Measurements from ENCODE around the gene ALAS2. TPM values are rescaled to one million over a fixed set of nuclear protein-coding genes. Genes with fewer than 3 reads are reported as not detected.

The ALAS2 gene
- total and polyA plus RNA-seq, 2 of the 8 experiments (the other 6 are each of a cell fraction or from before 2014, with no cell fraction given): 0.27 to 0.32 TPM

DNA sequence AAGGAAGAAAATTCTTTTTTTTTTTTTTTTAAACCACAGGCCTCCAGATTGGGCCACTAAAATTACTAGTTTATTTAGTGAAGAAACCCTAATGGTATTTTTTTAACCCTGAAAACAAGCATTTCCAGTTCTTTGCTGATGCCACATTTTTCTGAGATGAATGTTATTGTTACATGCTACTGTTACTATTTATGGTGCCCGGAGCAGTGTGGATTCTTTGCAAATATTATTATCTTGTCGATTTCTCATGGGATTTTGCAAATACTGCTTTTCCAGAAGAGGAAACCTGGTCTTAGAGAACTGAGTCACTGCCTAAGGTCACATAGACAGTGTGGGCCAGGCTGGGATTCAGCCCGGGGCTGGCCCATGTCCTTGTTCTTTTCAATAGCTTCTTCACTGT is 8.7 kb upstream of the ALAS2 start:
- Histone ChIP-seq H3K27me3 (replicated peaks in 1 of 4; ENCODE audit: control insufficient read depth in 3 of 4, extremely low read depth in 1 of 4, insufficient read depth in 3 of 4, low read length in 3 of 4) (no peaks in the 10 kb centered on the region), H4K91ac (replicated peaks; ENCODE audit: insufficient read length, low read length) (no peak overlapping the region), H2BK12ac (ENCODE audit: low read depth, low read length) (no peak overlapping the region), H3K4ac (replicated peaks; ENCODE audit: insufficient read length, low read depth, low read length) (no peak overlapping the region), H3K9ac (replicated peaks in 1 of 4; ENCODE audit: extremely low read depth in 1 of 4, low read depth in 3 of 4, low read length in 3 of 4) (no peak overlapping the region), H2BK120ac (replicated peaks; ENCODE audit: low read depth, low read length) (no peak overlapping the region), H2AFZ (ENCODE audit: low read length) (no peak overlapping the region), H4K8ac (ENCODE audit: extremely low read depth, insufficient read depth, low read length) (no peak overlapping the region), H3K56ac (replicated peaks; ENCODE audit: insufficient read length, low read depth, low read length) (no peak overlapping the region), H4K5ac (ENCODE audit: insufficient read length, low read depth, low read length) (no peak overlapping the region), H2BK5ac (ENCODE audit: low read depth, low read length) (no peak overlapping the region), H2AK5ac (ENCODE audit: low read depth, low read length) (no peak overlapping the region), H3K18ac (ENCODE audit: extremely low read depth, low read length) (no peak overlapping the region), H2BK15ac (ENCODE audit: low read length) (no peak overlapping the region), H3K27ac (ENCODE audit: low read depth, low read length) (no peak overlapping the region), H3K4me1 (replicated peaks in 1 of 4; ENCODE audit: control insufficient read depth in 3 of 4, insufficient read depth in 4 of 4, low read length in 3 of 4) (no peaks in the 10 kb centered on the region), H3K23ac (ENCODE audit: insufficient read length) (no peak overlapping the region), H3K4me2 (ENCODE audit: insufficient read depth in 1 of 2, low read depth in 2 of 2, low read length in 2 of 2) (no peak overlapping the region), H3K14ac (ENCODE audit: insufficient read length) (no peak overlapping the region), H3K9me3 (ENCODE audit: insufficient read depth in 2 of 2, low read depth in 1 of 2, low read length in 1 of 2) (peaks cover 0 to 4% of the 10 kb centered on the region in 2 experiments; a peak in 2 of 4 replicates), H2BK20ac (ENCODE audit: low read length) (no peak overlapping the region), H4K20me1 (replicated peaks in 1 of 2; ENCODE audit: control insufficient read depth in 1 of 2, insufficient read depth in 2 of 2, low read length in 2 of 2) (no peaks in the 10 kb centered on the region), H3K79me1 (ENCODE audit: low read depth, low read length) (no peaks in the 10 kb centered on the region), H3K23me2 (ENCODE audit: low read depth, low read length) (no peaks in the 10 kb centered on the region), H3K79me2 (ENCODE audit: control insufficient read depth in 1 of 2, insufficient read depth in 2 of 2, low read length in 2 of 2) (no peaks in the 10 kb centered on the region), H3K4me3 (ENCODE audit: extremely low read depth in 1 of 4, insufficient read depth in 2 of 4, low read depth in 3 of 4, low read length in 4 of 4) (no peak overlapping the region), H3K36me3 (ENCODE audit: control insufficient read depth in 2 of 4, insufficient read depth in 4 of 4, low read length in 3 of 4) (no peaks in the 10 kb centered on the region)
- 87% methylated on average over 3 of the region's 3 CpGs; no CpG with 5 or more reads in 1 of the 2 experiments for WGBS, 2 experiments (ENCODE audit: extremely low coverage in 1 of 2, insufficient coverage in 1 of 2, insufficient read length in 1 of 2, insufficient replicate concordance in 2 of 2, low coverage in 1 of 2, low lambda C conversion rate in 2 of 2, missing lambda C conversion rate in 1 of 2)
- TF ChIP-seq SIX5 (IDR thresholded peaks at IDR 0.05; ENCODE audit: low read depth, low read length): no peak
- TF ChIP-seq, protein P1, sequence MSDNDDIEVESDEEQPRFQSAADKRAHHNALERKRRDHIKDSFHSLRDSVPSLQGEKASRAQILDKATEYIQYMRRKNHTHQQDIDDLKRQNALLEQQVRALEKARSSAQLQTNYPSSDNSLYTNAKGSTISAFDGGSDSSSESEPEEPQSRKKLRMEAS (IDR thresholded peaks at IDR 0.05): no peak
- TF ChIP-seq POLR2AphosphoS5 (IDR thresholded peaks at IDR 0.05; ENCODE audit: low read depth, low read length): no peak
- TF ChIP-seq BACH1 (IDR thresholded peaks at IDR 0.05; ENCODE audit: low read length): no peak
- TF ChIP-seq CTBP2 (IDR thresholded peaks at IDR 0.05; ENCODE audit: borderline replicate concordance, insufficient read depth, insufficient read length, low read length): no peak
- FAIRE-seq: no peak
- DNase-seq (ENCODE audit: low read depth in 1 of 2, low spot score in 2 of 2): no peak
- CTCF ChIA-PET (ENCODE audit: partially characterized antibody): no interaction called here
- POLR2A ChIA-PET (ENCODE audit: partially characterized antibody): no interaction called here
